HL-60/S4 treated with retinoic acid at 250 ng/mL for 4 days and 3 days (cell line): ENCODE measurements around the gene EEPD1.

Experiments used
- in situ Hi-C: fragments of 300-500 bp; cut with MboI; formaldehyde crosslinking; loops from 2 replicates; pipeline ENCODE4 v1.7.0; 2022; ENCODE audit warnings: low sequenced_read_pairs

EEPD1 gene

DNA sequence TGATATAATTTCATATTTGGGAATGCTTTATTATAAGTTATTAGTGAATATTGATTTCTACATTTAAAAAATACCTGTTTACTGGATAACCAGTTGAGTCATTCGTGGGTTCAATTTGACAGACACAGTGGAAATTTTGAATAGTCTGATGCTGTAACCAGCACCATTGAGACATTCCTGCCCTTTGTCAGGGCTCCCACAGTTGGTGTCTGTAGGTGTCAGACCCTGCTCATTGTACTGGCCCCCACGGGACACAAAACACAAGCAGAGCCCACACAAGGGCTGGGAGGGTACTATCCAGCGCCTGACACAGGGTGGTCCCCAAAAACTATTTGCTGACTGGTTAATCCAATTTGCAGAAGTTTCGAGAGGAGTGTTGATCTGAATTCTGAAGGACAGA, 35.9 kb downstream of the EEPD1 start:
- in situ Hi-C loops: no loop called here

DNA sequence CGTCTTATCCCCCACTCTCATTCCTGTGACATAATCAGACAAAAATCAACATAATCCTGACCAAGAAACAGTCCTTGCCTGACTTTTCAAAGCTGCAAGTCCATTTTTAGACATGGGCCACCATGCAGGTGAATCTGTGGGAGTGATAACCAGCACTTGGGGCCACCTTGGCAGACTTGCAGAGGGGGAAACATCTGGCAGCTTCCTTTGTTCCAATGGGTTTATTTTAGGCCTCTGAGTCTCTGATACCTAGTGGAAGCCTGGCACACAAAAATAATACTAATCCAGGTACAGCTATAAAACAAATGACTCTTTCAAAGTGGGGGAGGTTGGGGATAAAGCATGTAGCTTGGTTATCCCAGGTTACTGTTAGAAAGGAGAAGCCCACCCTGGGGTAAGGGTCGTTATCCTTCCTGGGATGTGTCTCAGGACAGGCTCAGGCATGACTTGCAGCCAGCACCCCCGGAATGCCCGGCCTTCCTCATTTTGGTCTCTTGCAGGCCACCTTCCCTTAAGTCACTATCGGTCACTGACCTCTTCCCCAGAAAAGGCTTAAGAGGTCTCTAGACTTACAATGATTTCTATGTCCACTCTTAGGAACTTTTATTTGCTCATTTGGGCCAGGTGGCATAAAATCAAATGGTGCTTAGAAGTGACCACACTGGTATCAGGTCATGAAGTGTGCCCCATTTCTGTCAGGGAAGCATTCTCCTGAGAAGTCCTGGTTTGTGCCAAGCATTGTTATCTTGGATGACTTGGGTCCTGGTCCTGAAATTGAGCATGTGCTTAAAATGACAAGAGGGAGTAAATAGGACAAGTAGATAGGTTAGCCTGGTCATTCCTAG, 37.6 kb downstream of the EEPD1 start:
- in situ Hi-C loops: no loop called here

DNA sequence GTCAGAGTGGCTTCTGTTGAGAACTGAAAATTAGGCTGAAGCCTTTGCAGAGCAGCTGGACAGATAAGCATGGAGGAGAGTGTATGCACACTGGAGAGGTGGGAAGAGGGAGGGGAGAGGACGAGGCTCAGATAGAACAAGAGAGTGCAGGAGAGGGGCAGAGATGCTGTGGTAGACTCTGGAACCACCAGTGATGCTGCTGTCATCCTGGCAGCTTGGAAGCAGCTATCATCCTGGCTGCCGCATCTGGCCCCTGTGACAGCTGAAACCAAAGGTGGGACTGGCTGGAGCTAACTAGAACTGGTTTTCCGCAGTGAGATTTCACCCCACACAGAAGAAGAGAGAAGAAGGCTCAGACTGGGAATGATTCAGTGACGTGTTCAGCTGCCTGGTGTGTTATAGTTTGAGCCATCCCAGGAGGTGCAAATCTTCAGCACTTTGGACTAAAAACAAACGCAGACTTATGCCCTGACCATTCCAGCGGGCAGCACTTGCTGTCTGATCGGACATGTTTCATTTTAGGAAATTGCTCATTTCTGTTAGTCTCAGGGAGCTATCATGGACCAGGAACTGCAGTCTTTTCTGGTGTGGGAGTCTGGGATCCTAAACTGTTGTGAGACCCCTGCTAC, 38.4 kb downstream of the EEPD1 start:
- in situ Hi-C loops: no loop called here

DNA sequence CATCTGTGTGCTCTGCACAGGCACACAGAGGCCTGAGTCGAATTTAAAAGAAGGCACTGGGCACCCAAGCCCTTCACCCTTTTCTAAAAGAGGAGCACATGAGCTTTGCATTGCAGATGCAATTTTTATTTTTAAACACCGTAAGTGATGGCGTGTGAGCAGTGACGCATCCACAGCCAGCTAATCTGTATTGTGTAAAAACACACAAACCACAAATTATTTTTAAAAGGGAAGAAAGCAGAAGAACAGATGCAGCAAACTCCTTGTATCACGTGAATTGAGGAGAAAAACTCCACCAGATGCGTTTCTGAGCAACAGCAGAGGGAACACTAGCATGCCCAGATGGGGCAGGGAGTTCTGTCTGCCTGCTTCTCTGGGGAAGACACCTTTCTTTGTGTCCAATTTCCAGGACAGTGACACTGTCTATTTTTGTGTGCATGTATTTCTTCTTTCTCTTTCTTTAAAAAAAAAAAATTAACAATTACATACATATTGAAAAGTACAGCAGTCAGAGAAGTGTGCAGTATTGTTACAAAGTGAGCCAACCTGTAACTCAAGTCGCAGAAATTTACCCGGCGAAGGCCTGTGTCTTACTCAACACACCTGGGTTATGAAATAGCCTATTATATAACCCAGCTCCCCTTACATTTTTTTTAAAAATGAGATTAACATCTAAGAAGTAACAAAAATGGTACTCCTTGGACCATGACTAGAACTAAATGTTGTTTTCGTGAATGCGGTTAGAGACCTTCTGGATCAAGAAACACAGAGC, 39.2 kb downstream of the EEPD1 start:
- in situ Hi-C loops: no loop called here

DNA sequence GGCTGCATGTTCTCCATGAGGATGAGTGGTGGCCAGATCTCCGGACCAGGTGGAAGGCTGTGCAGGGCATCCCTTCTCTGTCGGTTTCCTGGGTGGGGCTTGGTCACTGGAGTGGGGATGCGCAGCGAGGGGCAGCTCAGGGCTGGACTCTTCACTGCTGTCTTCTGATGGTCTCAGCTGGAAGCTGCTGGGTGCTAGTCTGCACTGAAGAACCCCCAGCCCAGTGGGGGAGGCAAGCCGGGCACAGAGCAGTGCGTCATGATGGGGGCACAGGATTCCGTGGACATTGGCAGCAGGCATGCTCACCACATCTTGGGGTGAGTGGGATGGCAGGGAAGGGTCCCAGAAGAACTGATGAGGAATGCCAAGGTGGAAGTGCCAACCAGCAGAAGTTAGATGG, 39.8 kb downstream of the EEPD1 start:
- in situ Hi-C loops: no loop called here

DNA sequence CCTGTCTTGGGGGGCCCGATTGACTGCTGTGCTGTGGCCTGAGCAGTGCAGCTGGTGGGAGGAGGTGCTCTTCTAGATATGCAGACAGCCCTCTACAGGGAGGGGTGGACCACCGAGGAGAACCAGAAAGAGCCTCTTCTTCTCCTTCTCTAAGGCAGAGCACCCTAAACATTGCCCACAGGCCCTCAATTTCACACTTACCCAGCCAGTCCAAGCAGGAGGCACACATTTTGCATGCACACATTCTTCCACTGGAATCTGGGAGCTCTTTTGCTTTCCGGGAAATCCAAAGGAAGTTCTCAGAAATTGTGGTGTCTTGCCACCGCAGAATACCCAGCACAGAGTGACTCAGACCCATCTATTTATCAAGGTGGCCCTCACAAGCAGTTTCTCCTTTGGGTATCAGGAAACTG, 45.8 kb downstream of the EEPD1 start:
- in situ Hi-C loops: no loop called here

DNA sequence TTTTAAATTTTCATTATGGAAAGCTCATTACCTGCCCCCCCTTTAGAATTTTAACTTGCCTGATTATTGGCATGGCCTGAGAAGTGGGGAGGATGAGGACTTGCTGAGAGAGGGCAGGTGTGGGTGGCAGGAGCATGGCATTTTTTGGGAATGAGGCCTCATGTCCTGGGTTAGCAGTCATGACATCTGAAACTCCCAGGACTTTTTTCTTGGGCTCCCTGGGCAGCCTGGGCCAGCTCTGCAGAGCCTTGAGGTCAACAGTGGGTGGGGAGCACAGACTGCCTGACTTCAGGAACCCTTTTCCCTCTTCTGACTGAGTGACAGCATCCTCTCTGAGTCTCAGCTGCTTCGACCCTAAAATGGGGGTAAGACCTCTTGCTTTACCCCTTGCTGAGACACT, 46.3 kb downstream of the EEPD1 start:
- in situ Hi-C loops: no loop called here

DNA sequence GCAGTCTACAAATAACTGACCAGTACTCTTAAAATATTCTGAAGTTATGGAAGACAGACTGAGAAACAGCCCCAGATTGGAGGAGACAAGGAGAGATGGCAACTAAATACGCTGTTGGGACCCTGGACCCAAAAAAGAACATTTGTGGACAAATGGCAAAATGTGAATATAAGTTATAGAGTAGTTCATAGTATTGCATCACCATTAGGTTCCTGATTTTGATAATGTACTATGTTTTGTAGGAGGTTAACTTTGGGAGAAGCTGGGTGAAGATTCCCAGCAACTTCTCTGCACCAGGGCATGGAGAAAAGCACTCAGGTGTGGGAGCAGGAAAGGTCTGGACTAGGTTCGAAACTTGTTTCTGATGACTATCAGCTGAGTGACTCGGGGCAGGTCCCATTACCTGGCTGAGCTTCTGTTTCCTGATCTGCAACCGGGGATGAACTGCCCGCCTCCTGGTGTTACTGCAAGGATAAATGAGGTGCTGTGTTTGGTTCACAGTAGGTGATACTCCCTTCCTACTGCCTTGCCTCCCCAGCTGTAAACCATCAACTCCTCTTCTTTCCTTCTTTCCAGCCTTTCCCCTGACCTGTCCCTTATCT, 48.2 kb downstream of the EEPD1 start:
- in situ Hi-C loops: no loop called here

DNA sequence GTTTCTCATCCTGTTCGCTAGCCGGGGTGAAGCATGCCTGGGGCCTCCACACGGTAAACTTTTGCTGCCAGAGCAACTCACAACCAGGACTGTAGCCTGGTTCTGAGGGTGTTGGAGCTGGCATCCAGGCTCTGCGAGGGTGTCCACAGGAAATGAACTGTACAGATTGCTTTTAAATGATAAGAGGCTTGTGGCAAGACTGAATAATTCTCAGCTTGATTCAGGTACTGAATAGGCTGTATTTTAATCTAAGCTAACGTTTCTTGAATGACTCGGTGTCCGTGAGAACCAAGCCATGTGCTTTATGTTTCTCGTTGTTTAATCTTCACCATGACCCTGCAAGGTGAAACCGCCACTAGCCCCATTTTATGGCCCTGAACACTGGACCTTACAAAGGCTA, 49.3 kb downstream of the EEPD1 start:
- in situ Hi-C loops: no loop called here

DNA sequence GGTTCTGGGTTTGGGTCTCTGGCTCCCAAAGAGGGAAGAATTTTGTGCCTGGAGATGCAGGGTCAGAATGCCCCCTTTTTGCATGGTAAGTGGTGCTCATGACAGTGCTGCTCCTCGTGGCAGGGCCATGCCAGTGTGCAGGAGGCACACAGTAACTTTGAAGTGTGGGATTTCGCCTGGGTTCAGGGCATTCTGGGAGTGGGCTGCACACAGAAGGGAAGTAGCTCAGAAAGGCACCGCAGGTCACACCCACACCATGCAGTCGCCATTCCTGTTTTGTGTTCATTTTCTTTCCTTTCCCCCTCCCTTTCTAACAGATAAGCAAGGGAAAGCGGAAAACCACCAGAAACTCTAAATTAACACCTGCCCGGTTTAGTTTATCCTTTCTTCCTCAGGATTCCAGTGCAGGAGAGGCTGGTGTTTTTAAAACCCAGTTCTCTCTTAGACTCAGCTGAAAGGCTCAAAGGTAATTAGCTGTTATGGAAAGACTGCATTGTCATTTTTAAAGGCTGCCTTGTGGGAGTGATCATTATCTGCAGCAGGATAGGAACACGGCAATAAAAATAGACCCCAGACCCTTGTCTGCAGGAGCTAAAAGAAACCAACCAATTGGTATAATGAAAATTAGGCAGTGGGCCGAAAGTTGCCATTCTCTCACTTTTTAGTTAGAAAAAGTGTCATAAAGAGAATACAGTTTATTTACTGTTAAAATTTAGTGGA, 50.2 kb downstream of the EEPD1 start:
- in situ Hi-C loops: no loop called here

DNA sequence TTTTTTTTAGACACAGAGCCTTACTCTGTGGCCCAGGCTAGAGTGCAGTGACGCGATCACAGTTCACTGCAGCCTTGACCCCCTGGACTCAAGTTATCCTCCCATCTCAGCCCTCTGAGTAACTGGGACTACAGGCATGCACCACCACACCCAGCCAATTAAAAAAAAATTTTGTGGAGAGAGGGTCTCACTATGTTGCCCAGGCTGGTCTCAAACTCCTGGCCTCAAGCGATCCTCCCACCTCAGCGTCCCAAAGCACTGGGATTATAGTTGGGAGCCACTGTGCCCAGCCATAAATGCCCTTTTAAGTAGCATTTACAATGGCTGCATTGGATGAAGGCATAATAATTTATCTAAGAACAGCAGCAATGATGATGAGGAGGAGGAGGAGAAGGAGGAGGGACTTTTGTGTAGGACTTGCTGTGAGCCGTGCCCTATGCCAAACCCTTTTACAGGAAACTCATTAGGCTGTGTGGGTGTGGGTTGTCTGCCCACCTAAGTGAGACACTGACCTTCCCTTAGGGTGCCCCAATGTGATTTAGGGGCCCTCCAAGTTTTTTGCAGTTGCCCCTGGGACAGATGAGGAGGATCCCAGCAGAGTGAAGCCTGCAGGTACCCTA, 51.1 kb downstream of the EEPD1 start:
- in situ Hi-C loops: no loop called here

DNA sequence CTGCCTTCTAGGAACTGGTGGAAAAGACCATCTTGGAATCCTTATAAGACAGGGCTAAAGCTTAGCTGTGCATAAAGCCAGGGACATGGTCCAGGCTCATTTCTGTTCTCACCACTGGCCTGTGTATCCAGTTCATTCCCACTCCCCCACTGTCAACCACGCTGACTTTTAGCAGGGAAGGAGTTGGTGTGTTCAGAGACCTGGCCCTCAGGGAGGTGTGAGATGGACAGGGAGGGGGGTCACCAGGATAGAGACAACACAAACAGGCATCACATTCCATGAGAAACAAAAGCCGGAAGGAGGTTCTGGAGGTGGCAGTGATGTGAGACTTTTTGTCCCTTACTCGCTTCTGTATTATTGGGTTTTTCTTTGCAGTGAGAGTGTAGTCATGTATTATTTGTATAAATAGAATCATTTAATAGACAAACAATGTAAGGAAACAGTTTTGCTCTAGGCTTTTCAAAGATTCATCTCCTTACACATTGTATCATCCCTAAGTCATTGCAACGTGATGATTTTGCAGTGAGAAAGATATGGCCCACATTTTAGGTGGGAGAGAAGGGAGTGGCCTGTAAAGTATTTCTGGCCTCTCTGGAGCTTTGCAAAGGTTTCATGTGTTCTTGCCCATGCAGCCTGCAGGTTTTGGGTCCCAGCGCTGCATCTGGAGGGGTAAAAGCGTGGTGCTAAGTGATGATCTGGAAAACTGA, 52.0 kb downstream of the EEPD1 start:
- in situ Hi-C loops: no loop called here

DNA sequence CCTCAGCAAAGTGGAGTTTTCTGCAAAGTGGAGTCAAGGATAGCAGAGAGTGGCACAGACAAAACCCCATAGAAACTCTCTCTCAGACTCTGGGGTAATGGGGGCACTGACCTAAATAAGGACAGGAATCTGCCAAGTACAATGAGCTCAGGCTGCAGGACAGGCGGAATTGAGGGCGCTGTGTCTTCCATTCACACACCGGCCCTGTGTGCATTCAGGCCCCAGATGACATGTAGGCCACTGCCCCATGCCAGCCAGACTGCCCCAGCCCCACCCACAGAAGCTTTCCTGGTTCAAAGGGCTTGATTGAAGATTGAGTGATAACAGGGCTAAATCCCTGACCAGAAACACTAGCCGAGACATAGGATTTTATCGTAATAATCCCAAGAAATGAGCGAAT, 52.7 kb downstream of the EEPD1 start:
- in situ Hi-C loops: no loop called here

DNA sequence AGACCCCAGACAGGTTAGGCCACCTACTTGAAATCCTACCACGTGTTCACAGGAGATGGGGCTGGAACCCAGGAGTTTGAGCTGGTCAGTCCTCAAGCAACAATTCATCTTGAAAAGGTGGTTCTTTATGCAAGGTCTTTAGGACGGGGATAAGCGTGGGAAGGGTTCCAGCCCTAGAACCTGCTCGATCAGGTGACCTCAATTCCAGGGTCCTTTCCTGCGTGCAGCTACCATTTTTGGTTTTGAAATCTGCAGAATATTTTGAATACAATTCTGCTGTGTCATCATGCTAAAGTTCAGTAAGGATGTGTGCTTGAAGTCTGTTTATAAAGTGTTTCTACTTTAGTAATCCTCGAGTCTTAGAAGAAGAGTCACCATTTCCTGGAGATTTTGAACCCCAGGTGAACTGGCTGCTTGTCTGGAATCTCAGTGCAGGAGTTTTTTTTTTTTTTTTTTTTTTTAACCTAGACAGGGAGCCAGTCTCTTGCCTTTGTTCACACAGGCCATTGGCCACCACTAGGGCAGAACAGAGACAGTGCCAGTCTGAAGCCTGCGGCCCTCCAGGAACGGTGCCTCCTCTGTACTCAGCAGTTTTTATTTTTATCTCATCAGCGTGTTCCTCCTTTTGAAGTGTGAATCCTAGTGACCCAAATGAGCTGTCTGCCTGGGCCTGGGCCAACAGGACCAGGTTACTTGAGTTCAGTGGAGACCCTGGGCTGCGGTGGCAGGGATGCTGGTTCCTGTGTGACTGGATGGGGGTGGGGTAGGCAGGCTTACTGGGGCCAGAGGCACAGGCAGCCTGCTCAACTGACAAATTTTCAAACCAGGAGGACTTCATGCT, 54.6 kb downstream of the EEPD1 start:
- in situ Hi-C loops: no loop called here

DNA sequence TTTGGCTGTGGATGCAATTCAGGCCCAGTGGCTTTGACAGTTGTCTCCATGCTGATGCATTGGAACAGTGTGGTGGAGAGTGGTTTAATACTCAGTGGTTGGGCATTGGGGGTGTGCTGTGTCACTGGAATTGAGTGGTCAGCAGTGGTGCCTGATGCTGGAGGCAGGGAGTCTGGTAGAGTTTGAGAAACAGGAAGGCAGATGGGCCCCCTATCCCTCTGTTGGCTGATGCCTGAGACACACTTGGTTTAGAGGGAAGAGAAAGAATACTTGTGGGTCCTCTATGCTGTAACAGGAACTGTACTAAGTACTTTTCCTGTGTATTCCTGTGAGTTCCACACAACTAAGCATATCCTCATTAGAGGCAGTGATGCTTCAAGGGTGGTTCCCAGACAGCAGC, 55.4 kb downstream of the EEPD1 start:
- in situ Hi-C loops: no loop called here

DNA sequence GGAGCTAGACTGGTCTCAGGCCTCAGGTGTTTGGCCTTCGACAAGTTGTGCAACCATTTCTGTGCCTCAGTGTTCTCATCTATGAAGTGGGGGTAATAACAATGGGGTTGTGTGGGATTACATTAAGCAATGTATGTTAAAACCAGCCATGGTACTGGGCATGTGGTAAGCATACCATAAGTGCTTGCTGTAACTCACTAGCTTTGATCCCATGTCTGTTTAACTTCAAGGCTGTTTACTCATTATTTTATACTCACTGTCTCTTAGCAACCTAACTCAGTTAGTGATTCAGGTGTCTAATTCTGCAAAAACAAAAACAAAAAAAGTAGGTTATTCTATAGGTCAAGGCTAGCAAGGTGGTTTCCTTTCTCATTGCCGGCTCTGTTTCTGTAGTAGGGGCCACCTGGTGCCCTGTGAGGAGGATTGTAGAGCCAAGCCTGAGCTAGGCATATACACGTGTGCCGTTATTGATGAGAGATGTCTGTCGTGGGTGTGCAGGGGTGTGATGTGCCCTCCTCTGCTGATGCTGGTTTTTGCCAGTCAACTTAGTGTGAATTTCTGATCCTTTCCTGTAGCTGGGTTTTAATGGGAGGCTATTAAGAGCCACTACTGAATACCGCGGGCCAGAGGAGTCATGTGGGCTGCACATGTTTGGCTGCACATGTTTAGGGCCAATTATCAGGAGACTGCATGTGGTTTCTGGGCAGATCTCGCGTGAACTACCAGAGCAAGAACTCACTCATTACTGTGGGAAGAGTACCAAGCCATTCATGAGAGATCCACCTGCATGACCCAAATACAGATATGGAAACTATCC, 56.2 kb downstream of the EEPD1 start:
- in situ Hi-C loops: no loop called here

DNA sequence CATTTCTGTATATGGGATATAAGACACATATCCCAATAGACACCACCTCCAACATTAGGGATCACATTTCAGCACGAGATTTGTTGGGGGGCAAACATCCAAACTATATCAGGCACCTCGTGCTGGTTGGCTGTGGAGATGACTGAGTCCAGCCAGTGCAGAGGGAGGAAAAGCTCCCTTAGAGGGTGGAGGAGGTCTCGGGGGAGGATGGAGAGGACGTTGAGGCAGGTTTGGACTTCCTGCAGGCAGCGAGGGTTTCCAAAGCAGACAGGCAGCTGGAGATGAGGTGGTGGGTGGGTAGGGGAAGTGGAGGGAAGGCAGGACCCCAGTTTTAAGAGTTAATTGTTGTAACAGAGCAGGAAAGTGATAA, 56.7 kb downstream of the EEPD1 start:
- in situ Hi-C loops: no loop called here

DNA sequence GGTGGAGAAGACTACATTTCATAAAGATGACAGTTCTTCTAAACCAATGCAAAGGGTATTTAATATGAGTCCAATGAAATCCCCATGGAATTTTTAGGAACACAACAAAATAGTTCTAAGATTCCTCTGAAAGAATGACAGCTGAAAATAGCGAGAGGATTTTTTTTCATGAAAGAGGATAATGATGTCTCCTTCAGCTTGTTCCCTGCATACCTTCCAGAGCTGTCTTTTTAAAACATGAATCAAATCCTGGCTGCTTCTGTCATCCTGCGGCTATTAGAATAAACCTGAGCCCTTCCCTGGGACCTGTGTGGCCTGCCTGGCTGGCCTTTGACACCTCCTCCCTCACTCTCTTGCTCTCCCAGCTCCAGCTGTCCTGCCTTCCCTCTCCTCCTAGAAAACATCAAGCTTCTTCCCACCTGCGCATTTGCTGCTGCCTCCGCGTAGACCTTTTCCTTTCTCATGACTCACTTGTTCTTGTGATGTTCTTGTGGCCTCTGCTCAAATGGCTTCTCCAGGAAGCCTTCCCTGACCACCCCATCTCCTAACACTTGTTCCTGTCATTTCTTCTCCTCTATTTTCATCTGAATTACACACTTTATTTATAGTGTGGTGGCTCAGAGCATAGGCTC, 57.4 kb downstream of the EEPD1 start:
- in situ Hi-C loops: no loop called here
